Measurements from ENCODE around the gene SERPINB6.
"Not testable (repeated sequence)": the region's sequence is repeated elsewhere in the genome, so short reads cannot be mapped to it uniquely, and the experiment has no call there.

Gene SERPINB6

GRCh38 chr6:2999618-3000557 is 28.5 kb upstream of the SERPINB6 start, which contains the start of gene NQO2:
Gene NQO2 (plus strand): TSS chr6:2999894. CDS start chr6:3006553, 6,659 bp downstream.
- no peak for TF ChIP-seq CTCF (IDR thresholded peaks at IDR 0.05; ENCODE audit: insufficient read depth, missing control alignments)
- FAIRE-seq: no peak
- DNase-seq (ENCODE audit: insufficient read length, low spot score): peak; percentile 90

GRCh38 chr6:2998998-2999617 is 27.7 kb upstream of the SERPINB6 start:
- no peak for FAIRE-seq
- no peak for DNase-seq (ENCODE audit: insufficient read length, low spot score)
- no peak for TF ChIP-seq CTCF (IDR thresholded peaks at IDR 0.05; ENCODE audit: insufficient read depth, missing control alignments)

- peak; percentile 18 for TF ChIP-seq CTCF (IDR thresholded peaks at IDR 0.05; ENCODE audit: insufficient read depth, missing control alignments)
- not testable (repeated sequence) for DNase-seq (ENCODE audit: insufficient read length, low spot score)
- peak; percentile 92 for FAIRE-seq
Measured at GRCh38 chr6:2998249-2998997, 27.1 kb upstream of the SERPINB6 start.

- FAIRE-seq: no peak
- no peak for TF ChIP-seq CTCF (IDR thresholded peaks at IDR 0.05; ENCODE audit: insufficient read depth, missing control alignments)
- DNase-seq (ENCODE audit: insufficient read length, low spot score): no peak
Measured at GRCh38 chr6:2993755-2994317, 22.5 kb upstream of the SERPINB6 start.

- FAIRE-seq: no peak
- no peak for TF ChIP-seq CTCF (IDR thresholded peaks at IDR 0.05; ENCODE audit: insufficient read depth, missing control alignments)
- no peak for DNase-seq (ENCODE audit: insufficient read length, low spot score)
Measured at GRCh38 chr6:2992330-2992979, 21.1 kb upstream of the SERPINB6 start.

GRCh38 chr6:2990932-2991506 is 19.7 kb upstream of the SERPINB6 start:
- FAIRE-seq (no peak), DNase-seq (ENCODE audit: insufficient read length, low spot score) (no peak)
- TF ChIP-seq CTCF (IDR thresholded peaks at IDR 0.05; ENCODE audit: insufficient read depth, missing control alignments): no peak

All from D721Med (cell line).